ENCODE results near the gene DPAGT1.

The DPAGT1 gene

DNA sequence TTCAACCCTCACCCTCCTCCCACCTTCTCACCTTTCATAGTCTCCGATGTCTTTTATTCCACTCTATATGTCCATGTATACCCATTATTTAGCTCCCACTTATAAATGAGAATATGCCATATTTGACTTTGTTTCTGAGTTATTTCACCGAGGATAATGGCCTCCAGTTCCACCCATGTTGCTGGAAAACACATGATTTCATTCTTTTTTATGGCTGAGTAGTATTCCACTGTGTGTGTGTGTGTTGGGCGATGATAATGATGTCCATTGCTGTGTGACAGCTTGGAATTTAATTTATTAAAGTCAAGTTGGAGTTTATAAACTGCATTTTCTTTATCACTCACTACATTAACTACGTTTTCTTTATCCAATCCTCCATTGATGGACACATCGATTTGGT lies 16.6 kb upstream of the DPAGT1 start:
- Histone ChIP-seq H3K9ac (no peak overlapping the region), H3K27ac (no peak overlapping the region), H3K4me2 (no peak overlapping the region), H4K20me1 (peaks cover 0 to 16% (median 10%) of the 10 kb centered on the region in 11 experiments; a peak in 12 of 22 replicates), H3K4me1 (peaks cover 24 to 44% (median 33%) of the 10 kb centered on the region in 10 experiments), H3K27me3 (no peaks in the 10 kb centered on the region), H3K4me3 (no peak overlapping the region), H3K36me3 (peaks cover 35 to 51% (median 49%) of the 10 kb centered on the region in 11 experiments), H3K9me3 (replicated peaks in 1 of 11) (no peaks in the 10 kb centered on the region)
- no peak for TF ChIP-seq Cebpa-rat (IDR thresholded peaks at IDR 0.05)

GRCh38 chr11:119117004-119117706 lies 15.5 kb upstream of the DPAGT1 start:
- peaks cover 46 to 61% (median 59%) of the 10 kb centered on the region in 11 experiments for H3K36me3 ChIP-seq

GRCh38 chr11:119116601-119117000 lies 14.9 kb upstream of the DPAGT1 start:
- peaks cover 50 to 67% (median 65%) of the 10 kb centered on the region in 11 experiments for H3K36me3 ChIP-seq
- peaks cover 10 to 33% (median 23%) of the 10 kb centered on the region in 10 experiments for H3K4me1 ChIP-seq
- peaks cover 0 to 1% (median 0%) of the 10 kb centered on the region in 11 experiments; a peak in 1 of 22 replicates for H4K20me1 ChIP-seq
- no peaks in the 10 kb centered on the region for H3K9me3 ChIP-seq (replicated peaks in 1 of 11)
- peak overlapping the region in 1 of 11 experiments; percentile 59; a peak in 1 of 22 replicates for H3K4me2 ChIP-seq
- no peak overlapping the region for H3K4me3 ChIP-seq
- H3K27me3 ChIP-seq: no peaks in the 10 kb centered on the region
- TF ChIP-seq Cebpa-rat (IDR thresholded peaks at IDR 0.05): no peak
- peak overlapping the region in 1 of 11 experiments; percentile 49; a peak in 1 of 22 replicates for H3K27ac ChIP-seq
- H3K9ac ChIP-seq: no peak overlapping the region

More at GRCh38 chr11:119117004-119117706, 15.5 kb upstream of the DPAGT1 start:
- Histone ChIP-seq H3K9me3 (replicated peaks in 1 of 11) (no peaks in the 10 kb centered on the region), H3K9ac (no peak overlapping the region), H3K4me2 (no peak overlapping the region), H3K4me1 (peaks cover 13 to 33% (median 24%) of the 10 kb centered on the region in 10 experiments), H3K27me3 (no peaks in the 10 kb centered on the region), H3K4me3 (no peak overlapping the region), H4K20me1 (peaks cover 0 to 6% (median 2%) of the 10 kb centered on the region in 11 experiments; a peak in 7 of 22 replicates), H3K27ac (no peak overlapping the region)
- TF ChIP-seq Cebpa-rat (IDR thresholded peaks at IDR 0.05): no peak

GRCh38 chr11:119116235-119116594 lies 14.6 kb upstream of the DPAGT1 start:
- H3K4me3 ChIP-seq: no peak overlapping the region
- H3K9me3 ChIP-seq (replicated peaks in 1 of 11): no peaks in the 10 kb centered on the region
- H4K20me1 ChIP-seq: peaks cover 0 to 5% (median 0%) of the 10 kb centered on the region in 11 experiments; a peak in 1 of 22 replicates
- TF ChIP-seq Cebpa-rat (IDR thresholded peaks at IDR 0.05): no peak
- 0 out of 22 replicates have a peak overlapping the region, but pooled peaks of 1 of the 11 experiments have one; percentile 19 for H3K9ac ChIP-seq
- H3K4me2 ChIP-seq: peak overlapping the region in 3 of 11 experiments; percentile 49 to 59 (median 50); a peak in 6 of 22 replicates
- peaks cover 10 to 35% (median 23%) of the 10 kb centered on the region in 10 experiments for H3K4me1 ChIP-seq
- peak overlapping the region in 6 of 11 experiments; percentile 24 to 56 (median 50); a peak in 9 of 22 replicates for H3K27ac ChIP-seq
- H3K36me3 ChIP-seq: peaks cover 54 to 71% (median 68%) of the 10 kb centered on the region in 11 experiments
- no peaks in the 10 kb centered on the region for H3K27me3 ChIP-seq

DNA sequence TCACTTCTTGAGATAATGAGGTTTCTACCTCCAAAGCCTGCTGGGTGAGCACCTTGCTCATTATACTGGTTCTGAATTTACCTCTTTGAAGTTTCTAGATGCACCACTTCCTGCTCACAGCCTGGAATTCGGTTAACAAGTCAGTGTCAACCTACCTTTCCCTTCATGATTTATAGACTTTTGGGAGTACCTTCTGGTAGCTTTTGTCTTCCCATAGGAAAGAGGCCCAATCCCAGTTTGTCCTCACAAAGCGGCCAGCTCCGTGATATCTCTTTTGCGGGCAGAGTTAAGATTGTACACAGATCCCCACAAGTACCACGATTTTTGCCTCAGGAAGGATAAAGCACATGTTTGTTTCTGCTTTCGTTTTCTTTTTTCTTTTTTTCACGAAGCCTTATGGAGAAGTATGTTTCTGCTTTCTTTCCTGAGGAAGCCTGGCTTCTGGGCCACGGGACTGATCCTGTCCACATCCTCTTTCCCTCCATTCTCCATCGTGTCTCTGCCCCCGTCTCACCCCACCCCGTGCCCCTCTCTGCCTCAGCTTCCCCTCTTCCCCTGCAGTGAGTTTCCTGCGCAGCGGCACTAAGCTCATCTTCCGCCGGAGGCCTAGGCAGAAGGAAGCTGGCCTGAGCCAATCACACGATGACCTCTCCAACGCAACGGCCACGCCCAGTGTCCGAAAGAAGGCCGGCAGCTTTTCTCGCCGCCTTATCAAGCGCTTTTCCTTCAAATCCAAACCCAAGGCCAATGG lies 14.0 kb upstream of the DPAGT1 start:
- Histone ChIP-seq H4K20me1 (peaks cover 0 to 11% (median 0%) of the 10 kb centered on the region in 11 experiments; a peak in 3 of 22 replicates), H3K4me3 (no peak overlapping the region), H3K27ac (peak overlapping the region in 8 of 11 experiments; percentile 27 to 56 (median 48); a peak in 15 of 22 replicates), H3K27me3 (no peaks in the 10 kb centered on the region), H3K36me3 (peaks cover 60 to 76% (median 74%) of the 10 kb centered on the region in 11 experiments), H3K9ac (peak overlapping the region in 9 of 11 experiments; percentile 10 to 33 (median 24); a peak in 3 of 22 replicates), H3K4me1 (peaks cover 7 to 37% (median 20%) of the 10 kb centered on the region in 10 experiments), H3K9me3 (replicated peaks in 1 of 11) (no peaks in the 10 kb centered on the region), H3K4me2 (peak overlapping the region in 7 of 11 experiments; percentile 7 to 59 (median 49); a peak in 13 of 22 replicates)
- TF ChIP-seq Cebpa-rat (IDR thresholded peaks at IDR 0.05): no peak

GRCh38 chr11:119114351-119114750 lies 12.7 kb upstream of the DPAGT1 start:
- H3K9me3 ChIP-seq (replicated peaks in 1 of 11): no peaks in the 10 kb centered on the region
- no peak for TF ChIP-seq Cebpa-rat (IDR thresholded peaks at IDR 0.05)
- H3K27me3 ChIP-seq: no peaks in the 10 kb centered on the region
- H3K4me3 ChIP-seq: no peak overlapping the region
- peaks cover 0 to 22% (median 0%) of the 10 kb centered on the region in 11 experiments; a peak in 5 of 22 replicates for H4K20me1 ChIP-seq
- H3K27ac ChIP-seq: no peak overlapping the region
- peaks cover 9 to 45% (median 25%) of the 10 kb centered on the region in 10 experiments for H3K4me1 ChIP-seq
- peaks cover 63 to 89% (median 83%) of the 10 kb centered on the region in 11 experiments for H3K36me3 ChIP-seq
- H3K4me2 ChIP-seq: peak overlapping the region in 2 of 11 experiments; percentile 49 to 59; a peak in 2 of 22 replicates
- H3K9ac ChIP-seq: no peak overlapping the region

GRCh38 chr11:119113716-119114115 lies 12.1 kb upstream of the DPAGT1 start:
- Histone ChIP-seq H3K27ac (no peak overlapping the region), H3K27me3 (no peaks in the 10 kb centered on the region), H3K4me1 (peaks cover 15 to 51% (median 32%) of the 10 kb centered on the region in 10 experiments), H3K36me3 (peaks cover 63 to 89% (median 83%) of the 10 kb centered on the region in 11 experiments), H4K20me1 (peaks cover 0 to 29% (median 0%) of the 10 kb centered on the region in 11 experiments; a peak in 6 of 22 replicates), H3K4me3 (no peak overlapping the region), H3K9ac (no peak overlapping the region), H3K4me2 (no peak overlapping the region), H3K9me3 (replicated peaks in 1 of 11) (no peaks in the 10 kb centered on the region)
- no peak for TF ChIP-seq Cebpa-rat (IDR thresholded peaks at IDR 0.05)

DNA sequence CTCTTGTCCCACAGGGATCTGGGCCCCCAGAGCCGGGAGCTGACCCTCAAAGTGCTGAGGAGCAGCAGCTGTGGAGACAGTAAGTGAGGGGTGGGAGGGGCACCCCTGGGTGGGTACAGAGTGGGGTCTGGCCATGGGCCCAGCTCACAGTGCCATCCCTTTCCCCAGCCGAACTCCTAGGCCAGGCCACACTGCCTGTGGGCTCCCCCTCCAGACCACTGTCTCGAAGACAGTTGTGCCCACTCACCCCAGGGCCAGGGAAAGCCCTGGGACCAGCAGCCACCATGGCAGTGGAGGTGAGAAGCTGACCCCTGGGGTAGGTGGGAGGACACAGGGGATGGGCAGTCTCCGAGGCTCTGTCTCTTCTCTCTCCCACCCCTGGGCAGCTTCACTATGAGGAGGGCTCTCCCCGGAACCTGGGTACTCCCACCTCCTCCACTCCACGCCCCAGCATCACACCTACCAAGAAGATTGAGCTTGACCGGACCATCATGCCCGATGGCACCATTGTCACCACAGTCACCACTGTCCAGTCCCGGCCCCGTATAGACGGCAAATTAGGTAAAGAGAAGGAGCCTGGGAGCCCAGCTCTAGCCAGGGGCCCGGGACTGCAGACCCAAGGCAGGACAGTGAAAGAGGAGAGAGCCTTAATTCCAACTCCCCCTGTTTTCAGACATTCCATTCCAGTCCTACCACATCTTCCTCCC lies 10.8 kb upstream of the DPAGT1 start:
- peaks cover 57 to 79% (median 76%) of the 10 kb centered on the region in 11 experiments for H3K36me3 ChIP-seq
- peaks cover 24 to 57% (median 41%) of the 10 kb centered on the region in 10 experiments for H3K4me1 ChIP-seq
- TF ChIP-seq Cebpa-rat (IDR thresholded peaks at IDR 0.05): no peak
- H3K27ac ChIP-seq: no peak overlapping the region
- H3K9me3 ChIP-seq (replicated peaks in 1 of 11): no peaks in the 10 kb centered on the region
- H3K27me3 ChIP-seq: no peaks in the 10 kb centered on the region
- H4K20me1 ChIP-seq: peaks cover 0 to 34% (median 3%) of the 10 kb centered on the region in 11 experiments; a peak in 7 of 22 replicates
- H3K4me2 ChIP-seq: no peak overlapping the region
- H3K9ac ChIP-seq: peak overlapping the region in 1 of 11 experiments; percentile 9; a peak in 2 of 22 replicates
- H3K4me3 ChIP-seq: no peak overlapping the region
